Left ventricle myocardium inferior (tissue), 1 donor: ENCODE results near the gene DSG2. TPM values are rescaled to one million over a fixed set of nuclear protein-coding genes. Genes with fewer than 3 reads are reported as not detected.

Source experiments
- DNase-seq: peaks from one replicate; pipeline ENCODE4 v3.0.0-alpha.2; 2020
- H3K27ac ChIP-seq: fragments of 200-600 bp; replicated peaks from 2 replicates; pipeline ENCODE4 v1.8.0; 2021
- H3K27me3 ChIP-seq: fragments of 200-600 bp; 2 replicates; pipeline ENCODE4 v1.8.0; 2021; ENCODE audit warnings: low read depth
- H3K36me3 ChIP-seq: fragments of 200-600 bp; 2 replicates; pipeline ENCODE4 v1.8.0; 2021
- H3K4me1 ChIP-seq: fragments of 200-600 bp; 2 replicates; pipeline ENCODE4 v1.8.0; 2021
- H3K4me3 ChIP-seq: fragments of 200-600 bp; 2 replicates; pipeline ENCODE4 v1.8.0; 2021; ENCODE audit warnings: mild to moderate bottlenecking, moderate library complexity
- H3K9me3 ChIP-seq: fragments of 200-600 bp; replicated peaks from 2 replicates; pipeline ENCODE4 v1.8.0; 2021
- intact Hi-C: fragments of 100-400 bp; cut with micrococcal nuclease; formaldehyde crosslinking; loops from one replicate; pipeline ENCODE4 v1.11.0; 2022
- total RNA-seq: library from RNA; stranded (reverse); fragmentation: NEBNext Ultra II Directional; extraction: Animal tissue kit (Norgen Biotek cat#: 25700); gene quantifications from one replicate; pipeline ENCODE4 v1.2.1, GENCODE V29; 2021
- TF ChIP-seq, protein P1 (sequence below): fragments of 200-600 bp; IDR thresholded peaks from 2 replicates; pipeline ENCODE4 v1.8.0; 2021; ENCODE audit warnings: antibody characterized with exemption, mild to moderate bottlenecking, borderline replicate concordance
- donor health status: DM: no; HTN: yes; CAD: no; lungs with severe emphysema.

DSG2 gene
- total RNA-seq, 1 donor from 2014 or later, result 42.6 TPM

DNA sequence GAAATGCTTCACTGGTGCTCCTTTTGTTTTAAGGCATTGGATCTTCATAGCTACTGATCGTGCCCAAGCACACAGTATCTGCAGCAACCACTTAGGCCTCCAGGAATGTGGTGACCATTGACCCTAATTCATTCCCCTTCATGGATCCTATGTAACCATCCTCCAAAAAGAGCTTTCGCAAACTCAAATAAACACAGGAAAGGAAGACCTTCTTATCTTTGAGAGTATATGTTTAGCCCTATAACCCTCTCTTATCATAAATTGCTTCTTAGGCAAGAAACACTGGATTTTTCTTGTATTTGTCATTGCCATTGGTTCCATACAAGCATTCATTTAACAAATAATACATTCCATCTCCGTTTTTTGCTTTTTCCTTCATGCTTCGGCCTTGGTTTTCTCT lies 89.6 kb downstream of the DSG2 start:
- no peak overlapping the region for H3K4me3 ChIP-seq
- H3K36me3 ChIP-seq, result no peaks in the 10 kb centered on the region
- DNase-seq, result no peak
- H3K27me3 ChIP-seq, result peaks cover 3% of the 10 kb centered on the region
- no peak overlapping the region for H3K27ac ChIP-seq
- H3K4me1 ChIP-seq, result no peaks in the 10 kb centered on the region
- intact Hi-C loops, result no loop called here
- TF ChIP-seq, protein P1, sequence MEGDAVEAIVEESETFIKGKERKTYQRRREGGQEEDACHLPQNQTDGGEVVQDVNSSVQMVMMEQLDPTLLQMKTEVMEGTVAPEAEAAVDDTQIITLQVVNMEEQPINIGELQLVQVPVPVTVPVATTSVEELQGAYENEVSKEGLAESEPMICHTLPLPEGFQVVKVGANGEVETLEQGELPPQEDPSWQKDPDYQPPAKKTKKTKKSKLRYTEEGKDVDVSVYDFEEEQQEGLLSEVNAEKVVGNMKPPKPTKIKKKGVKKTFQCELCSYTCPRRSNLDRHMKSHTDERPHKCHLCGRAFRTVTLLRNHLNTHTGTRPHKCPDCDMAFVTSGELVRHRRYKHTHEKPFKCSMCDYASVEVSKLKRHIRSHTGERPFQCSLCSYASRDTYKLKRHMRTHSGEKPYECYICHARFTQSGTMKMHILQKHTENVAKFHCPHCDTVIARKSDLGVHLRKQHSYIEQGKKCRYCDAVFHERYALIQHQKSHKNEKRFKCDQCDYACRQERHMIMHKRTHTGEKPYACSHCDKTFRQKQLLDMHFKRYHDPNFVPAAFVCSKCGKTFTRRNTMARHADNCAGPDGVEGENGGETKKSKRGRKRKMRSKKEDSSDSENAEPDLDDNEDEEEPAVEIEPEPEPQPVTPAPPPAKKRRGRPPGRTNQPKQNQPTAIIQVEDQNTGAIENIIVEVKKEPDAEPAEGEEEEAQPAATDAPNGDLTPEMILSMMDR, result no peak
- no peaks in the 10 kb centered on the region for H3K9me3 ChIP-seq

DNA sequence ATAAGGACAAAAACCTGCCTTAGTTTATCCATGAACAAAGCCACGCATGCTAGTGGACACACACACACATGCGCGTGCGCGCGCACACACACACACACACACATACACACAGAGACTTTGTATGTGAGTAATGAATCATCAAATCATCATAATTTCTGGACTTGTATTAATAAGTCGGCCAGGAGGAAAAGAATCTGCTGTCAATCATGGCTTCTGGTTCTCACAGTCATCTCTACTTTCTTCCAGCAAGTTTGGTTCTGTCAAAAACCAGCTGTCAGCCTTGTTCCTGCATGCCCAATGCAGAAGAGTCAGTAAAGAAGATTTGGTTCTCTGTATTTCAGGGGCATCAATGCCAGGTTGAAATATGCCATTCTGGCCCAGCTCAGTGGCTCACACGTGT lies 92.6 kb downstream of the DSG2 start:
- no peaks in the 10 kb centered on the region for H3K4me1 ChIP-seq
- H3K27me3 ChIP-seq, result peaks cover 7% of the 10 kb centered on the region
- no peaks in the 10 kb centered on the region for H3K36me3 ChIP-seq
- no peaks in the 10 kb centered on the region for H3K9me3 ChIP-seq
- DNase-seq, result no peak
- no peak overlapping the region for H3K4me3 ChIP-seq
- intact Hi-C loops, result no loop called here
- H3K27ac ChIP-seq, result no peak overlapping the region
- TF ChIP-seq, protein P1, result no peak

DNA sequence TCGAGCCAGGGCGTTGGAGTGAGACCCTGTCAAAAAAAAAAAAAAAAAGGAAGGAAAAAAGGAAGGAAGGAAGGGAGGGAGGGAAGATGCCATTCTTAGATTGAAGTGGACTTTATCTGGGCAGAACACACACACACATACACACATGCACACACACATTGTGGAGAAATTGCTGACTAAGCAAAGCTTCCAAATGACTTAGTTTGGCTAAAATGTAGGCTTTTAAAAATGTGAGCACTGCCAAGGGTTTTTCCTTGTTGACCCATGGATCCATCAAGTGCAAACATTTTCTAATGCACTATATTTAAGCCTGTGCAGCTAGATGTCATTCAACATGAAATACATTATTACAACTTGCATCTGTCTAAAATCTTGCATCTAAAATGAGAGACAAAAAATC lies 93.1 kb downstream of the DSG2 start:
- no peak overlapping the region for H3K27ac ChIP-seq
- DNase-seq, result no peak
- no peaks in the 10 kb centered on the region for H3K9me3 ChIP-seq
- no peaks in the 10 kb centered on the region for H3K4me1 ChIP-seq
- intact Hi-C loops, result no loop called here
- TF ChIP-seq, protein P1, result no peak
- no peaks in the 10 kb centered on the region for H3K36me3 ChIP-seq
- H3K4me3 ChIP-seq, result no peak overlapping the region
- peaks cover 7% of the 10 kb centered on the region for H3K27me3 ChIP-seq

DNA sequence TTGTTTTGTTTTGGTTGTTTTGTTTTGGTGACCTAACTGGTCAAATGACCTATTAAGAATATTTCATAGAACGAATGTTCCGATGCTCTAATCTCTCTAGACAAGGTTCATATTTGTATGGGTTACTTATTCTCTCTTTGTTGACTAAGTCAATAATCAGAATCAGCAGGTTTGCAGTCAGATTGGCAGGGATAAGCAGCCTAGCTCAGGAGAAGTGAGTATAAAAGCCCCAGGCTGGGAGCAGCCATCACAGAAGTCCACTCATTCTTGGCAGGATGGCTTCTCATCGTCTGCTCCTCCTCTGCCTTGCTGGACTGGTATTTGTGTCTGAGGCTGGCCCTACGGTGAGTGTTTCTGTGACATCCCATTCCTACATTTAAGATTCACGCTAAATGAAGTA lies 93.7 kb downstream of the DSG2 start, which contains the start of gene TTR:
Gene TTR, plus strand, starts transcription at position 250 of the 400 bp plus-strand sequence. Its CDS starts 26 bp downstream, at position 276.
- TF ChIP-seq, protein P1, result no peak

DNA sequence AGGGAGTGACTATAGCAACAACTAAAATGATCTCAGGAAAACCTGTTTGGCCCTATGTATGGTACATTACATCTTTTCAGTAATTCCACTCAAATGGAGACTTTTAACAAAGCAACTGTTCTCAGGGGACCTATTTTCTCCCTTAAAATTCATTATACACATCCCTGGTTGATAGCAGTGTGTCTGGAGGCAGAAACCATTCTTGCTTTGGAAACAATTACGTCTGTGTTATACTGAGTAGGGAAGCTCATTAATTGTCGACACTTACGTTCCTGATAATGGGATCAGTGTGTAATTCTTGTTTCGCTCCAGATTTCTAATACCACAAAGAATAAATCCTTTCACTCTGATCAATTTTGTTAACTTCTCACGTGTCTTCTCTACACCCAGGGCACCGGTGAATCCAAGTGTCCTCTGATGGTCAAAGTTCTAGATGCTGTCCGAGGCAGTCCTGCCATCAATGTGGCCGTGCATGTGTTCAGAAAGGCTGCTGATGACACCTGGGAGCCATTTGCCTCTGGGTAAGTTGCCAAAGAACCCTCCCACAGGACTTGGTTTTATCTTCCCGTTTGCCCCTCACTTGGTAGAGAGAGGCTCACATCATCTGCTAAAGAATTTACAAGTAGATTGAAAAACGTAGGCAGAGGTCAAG lies 94.7 kb downstream of the DSG2 start:
- DNase-seq, result no peak
- TF ChIP-seq, protein P1, result no peak
- Histone ChIP-seq H3K36me3 (no peaks in the 10 kb centered on the region), H3K4me1 (no peaks in the 10 kb centered on the region), H3K9me3 (no peaks in the 10 kb centered on the region), H3K4me3 (no peak overlapping the region), H3K27me3 (peaks cover 7% of the 10 kb centered on the region), H3K27ac (no peak overlapping the region)
- intact Hi-C loops, result no loop called here

More for the DNA sequence above, 93.7 kb downstream of the DSG2 start, which contains the start of gene TTR:
- Histone ChIP-seq H3K36me3 (no peaks in the 10 kb centered on the region), H3K27me3 (peaks cover 7% of the 10 kb centered on the region), H3K4me3 (no peak within 1 kb of the TSS), H3K27ac (no peak within 1 kb of the TSS), H3K4me1 (no peaks in the 10 kb centered on the region), H3K9me3 (no peaks in the 10 kb centered on the region)
- intact Hi-C loops, result no loop called here
- DNase-seq, result no peak
